ENCODE measurements around the gene EIF3F. TPM values are rescaled to one million over a fixed set of nuclear protein-coding genes. Genes with fewer than 3 reads are reported as not detected.

EIF3F gene
- total RNA-seq, 1 donor from 2014 or later = 252 TPM

- no peak for DNase-seq (ENCODE audit: extremely low read depth, low read depth, low spot score)
Measured at GRCh38 chr11:8020244-8020597, 33.1 kb downstream of the EIF3F start.

GRCh38 chr11:8021920-8022319 lies 34.8 kb downstream of the EIF3F start:
- no peak for DNase-seq (ENCODE audit: extremely low read depth, low read depth, low spot score)

- DNase-seq (ENCODE audit: extremely low read depth, low read depth, low spot score) = no peak
Measured at GRCh38 chr11:8022876-8023275, 35.7 kb downstream of the EIF3F start.

GRCh38 chr11:8023831-8024555 lies 36.9 kb downstream of the EIF3F start:
- no peak for DNase-seq (ENCODE audit: extremely low read depth, low read depth, low spot score)

GRCh38 chr11:8025123-8025522 lies 38.0 kb downstream of the EIF3F start:
- no peak for DNase-seq (ENCODE audit: extremely low read depth, low read depth, low spot score)

- DNase-seq (ENCODE audit: extremely low read depth, low read depth, low spot score) = no peak
Measured at GRCh38 chr11:8025816-8026215, 38.7 kb downstream of the EIF3F start.

- DNase-seq (ENCODE audit: extremely low read depth, low read depth, low spot score) = no peak
Measured at GRCh38 chr11:8026982-8027381, 39.8 kb downstream of the EIF3F start.

- DNase-seq (ENCODE audit: extremely low read depth, low read depth, low spot score) = no peak
Measured at GRCh38 chr11:8028766-8029165, 41.6 kb downstream of the EIF3F start.

- DNase-seq (ENCODE audit: extremely low read depth, low read depth, low spot score) = no peak
Measured at GRCh38 chr11:8030526-8031247, 43.5 kb downstream of the EIF3F start.

GRCh38 chr11:8031248-8032115 lies 44.3 kb downstream of the EIF3F start:
- DNase-seq (ENCODE audit: extremely low read depth, low read depth, low spot score) = no peak

- no peak for DNase-seq (ENCODE audit: extremely low read depth, low read depth, low spot score)
Measured at GRCh38 chr11:8032122-8032521, 45.0 kb downstream of the EIF3F start.

- no peak for DNase-seq (ENCODE audit: extremely low read depth, low read depth, low spot score)
Measured at GRCh38 chr11:8032576-8033304, 45.6 kb downstream of the EIF3F start.

- no peak for DNase-seq (ENCODE audit: extremely low read depth, low read depth, low spot score)
Measured at GRCh38 chr11:8033305-8034105, 46.4 kb downstream of the EIF3F start.

GRCh38 chr11:8034106-8034585 lies 47.0 kb downstream of the EIF3F start:
- DNase-seq (ENCODE audit: extremely low read depth, low read depth, low spot score) = no peak

GRCh38 chr11:8034604-8035190 lies 47.6 kb downstream of the EIF3F start:
- DNase-seq (ENCODE audit: extremely low read depth, low read depth, low spot score) = no peak

GRCh38 chr11:8035200-8035855 lies 48.2 kb downstream of the EIF3F start:
- DNase-seq (ENCODE audit: extremely low read depth, low read depth, low spot score) = no peak

- DNase-seq (ENCODE audit: extremely low read depth, low read depth, low spot score) = no peak
Measured at GRCh38 chr11:8036002-8036802, 49.1 kb downstream of the EIF3F start.

GRCh38 chr11:8036986-8037385 lies 49.8 kb downstream of the EIF3F start:
- DNase-seq (ENCODE audit: extremely low read depth, low read depth, low spot score) = no peak

Measured in glomerular endothelial cell (primary cell).